Adrenal gland (tissue), 5 donors: Measurements from ENCODE around the gene FBXO40.

ENCODE experiments used
- POLR2A ChIP-seq, 2 donors: fragments of 450-650 bp; IDR thresholded peaks; one replicate each; pipeline ENCODE4 v1.6.1; 2017; ENCODE audit warnings: antibody characterized with exemption in 2 of 2, mild to moderate bottlenecking in 2 of 2, moderate library complexity in 1 of 2
- TF ChIP-seq, protein P1 (sequence below), 6 experiments: fragments of 450-650 bp in 4 of 6; fragments of 200-600 bp in 2 of 6; sonication (generic) in 1 of 6; IDR thresholded peaks; 1 replicate in 5 of 6; 2 replicates in 1 of 6; pipeline versions ENCODE4 v1.5.1 to v1.8.0; 2016 to 2021; ENCODE audit warnings: antibody characterized with exemption in 6 of 6, mild to moderate bottlenecking in 2 of 6, moderate library complexity in 1 of 6
- donor health status: DM: no; HTN: no; CAD: no.

DNA sequence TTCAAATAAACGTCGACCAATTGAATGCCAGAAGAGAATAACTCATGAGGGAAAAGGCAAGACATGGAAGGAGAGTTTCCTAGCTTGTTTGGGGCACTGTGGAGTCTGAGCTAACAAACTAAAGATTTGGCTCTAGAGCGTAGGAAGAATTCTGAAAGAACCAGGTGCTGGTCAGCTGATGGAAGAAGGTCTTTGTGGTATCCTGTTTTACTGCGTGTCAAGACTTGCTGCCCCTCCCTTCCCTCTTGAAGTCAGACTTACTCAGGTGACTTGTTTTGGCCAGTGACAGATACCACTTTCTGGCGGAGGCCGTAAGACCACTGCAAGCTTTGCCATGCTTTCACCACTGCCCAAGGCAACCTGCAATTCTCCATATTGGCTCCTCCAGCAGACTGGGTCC is 68.2 kb downstream of the FBXO40 start:
- TF ChIP-seq, protein P1, sequence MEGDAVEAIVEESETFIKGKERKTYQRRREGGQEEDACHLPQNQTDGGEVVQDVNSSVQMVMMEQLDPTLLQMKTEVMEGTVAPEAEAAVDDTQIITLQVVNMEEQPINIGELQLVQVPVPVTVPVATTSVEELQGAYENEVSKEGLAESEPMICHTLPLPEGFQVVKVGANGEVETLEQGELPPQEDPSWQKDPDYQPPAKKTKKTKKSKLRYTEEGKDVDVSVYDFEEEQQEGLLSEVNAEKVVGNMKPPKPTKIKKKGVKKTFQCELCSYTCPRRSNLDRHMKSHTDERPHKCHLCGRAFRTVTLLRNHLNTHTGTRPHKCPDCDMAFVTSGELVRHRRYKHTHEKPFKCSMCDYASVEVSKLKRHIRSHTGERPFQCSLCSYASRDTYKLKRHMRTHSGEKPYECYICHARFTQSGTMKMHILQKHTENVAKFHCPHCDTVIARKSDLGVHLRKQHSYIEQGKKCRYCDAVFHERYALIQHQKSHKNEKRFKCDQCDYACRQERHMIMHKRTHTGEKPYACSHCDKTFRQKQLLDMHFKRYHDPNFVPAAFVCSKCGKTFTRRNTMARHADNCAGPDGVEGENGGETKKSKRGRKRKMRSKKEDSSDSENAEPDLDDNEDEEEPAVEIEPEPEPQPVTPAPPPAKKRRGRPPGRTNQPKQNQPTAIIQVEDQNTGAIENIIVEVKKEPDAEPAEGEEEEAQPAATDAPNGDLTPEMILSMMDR (IDR thresholded peaks at IDR 0.05) = no peak
- no peak for TF ChIP-seq POLR2A (IDR thresholded peaks at IDR 0.05)
